SK-N-SH treated with all-trans-retinoic acid at 6 μM for 48 hours (cell line): ENCODE results near the gene SMYD3.

Experiments used
- ARNTL ChIP-seq: fragments of 450-650 bp; formaldehyde crosslinking; IDR thresholded peaks from 2 replicates; pipeline ENCODE4 v1.5.0; 2020; ENCODE audit warnings: low read depth, mild to moderate bottlenecking, moderate library complexity, borderline replicate concordance
- PPARA ChIP-seq: fragments of 250-450 bp; sonication (Bioruptor Pico); IDR thresholded peaks from 2 replicates; pipeline ENCODE4 v1.5.0; 2020; ENCODE audit warnings: mild to moderate bottlenecking, borderline replicate concordance
- RARB ChIP-seq: fragments of 250-450 bp; sonication (Bioruptor Pico); IDR thresholded peaks from 2 replicates; pipeline ENCODE4 v1.8.0; 2021; ENCODE audit warnings: mild to moderate bottlenecking, moderate library complexity
- TCF4 ChIP-seq: fragments of 250-450 bp; sonication (Bioruptor Pico); IDR thresholded peaks from 2 replicates; pipeline ENCODE4 v1.8.0; 2021; ENCODE audit warnings: mild to moderate bottlenecking, moderate library complexity, borderline replicate concordance
- ZC3H10 ChIP-seq: fragments of 250-450 bp; sonication (Bioruptor Pico); IDR thresholded peaks from 2 replicates; pipeline ENCODE4 v1.5.1; 2021; ENCODE audit warnings: mild to moderate bottlenecking, moderate library complexity
- ZFP30 ChIP-seq: fragments of 450-650 bp; formaldehyde crosslinking; IDR thresholded peaks from 2 replicates; pipeline ENCODE4 v1.5.0; 2022; ENCODE audit warnings: mild to moderate bottlenecking, moderate library complexity
- ZNF8 ChIP-seq: fragments of 450-650 bp; formaldehyde crosslinking; IDR thresholded peaks from 2 replicates; pipeline ENCODE4 v1.5.0; 2020; ENCODE audit warnings: mild to moderate bottlenecking, moderate library complexity
- TF ChIP-seq, protein P1 (sequence below): fragments of 250-450 bp; sonication (Bioruptor Pico); IDR thresholded peaks from 2 replicates; pipeline ENCODE4 v1.5.0; 2020; ENCODE audit warnings: mild to moderate bottlenecking, moderate library complexity

DNA sequence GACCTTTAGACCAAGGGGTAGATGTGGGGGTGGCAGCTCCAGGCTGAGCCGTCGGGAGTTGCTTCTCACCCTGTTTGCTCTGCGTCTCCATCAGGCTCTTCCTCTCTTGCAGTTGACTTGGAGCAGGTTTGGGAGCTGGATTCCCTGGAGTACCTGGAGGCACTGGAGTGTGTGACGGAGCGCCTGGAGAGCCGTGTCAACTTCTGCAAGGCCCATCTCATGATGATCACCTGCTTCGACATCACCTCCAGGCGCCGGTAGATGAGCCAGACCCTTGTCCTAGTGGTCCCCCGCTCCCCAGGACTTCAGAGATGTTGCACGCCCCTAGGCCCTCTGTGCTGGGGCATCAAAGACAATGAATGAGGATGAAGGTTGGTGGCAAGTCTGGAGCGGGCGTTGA, 804.7 kb downstream of the SMYD3 start:
- TF ChIP-seq, protein P1, sequence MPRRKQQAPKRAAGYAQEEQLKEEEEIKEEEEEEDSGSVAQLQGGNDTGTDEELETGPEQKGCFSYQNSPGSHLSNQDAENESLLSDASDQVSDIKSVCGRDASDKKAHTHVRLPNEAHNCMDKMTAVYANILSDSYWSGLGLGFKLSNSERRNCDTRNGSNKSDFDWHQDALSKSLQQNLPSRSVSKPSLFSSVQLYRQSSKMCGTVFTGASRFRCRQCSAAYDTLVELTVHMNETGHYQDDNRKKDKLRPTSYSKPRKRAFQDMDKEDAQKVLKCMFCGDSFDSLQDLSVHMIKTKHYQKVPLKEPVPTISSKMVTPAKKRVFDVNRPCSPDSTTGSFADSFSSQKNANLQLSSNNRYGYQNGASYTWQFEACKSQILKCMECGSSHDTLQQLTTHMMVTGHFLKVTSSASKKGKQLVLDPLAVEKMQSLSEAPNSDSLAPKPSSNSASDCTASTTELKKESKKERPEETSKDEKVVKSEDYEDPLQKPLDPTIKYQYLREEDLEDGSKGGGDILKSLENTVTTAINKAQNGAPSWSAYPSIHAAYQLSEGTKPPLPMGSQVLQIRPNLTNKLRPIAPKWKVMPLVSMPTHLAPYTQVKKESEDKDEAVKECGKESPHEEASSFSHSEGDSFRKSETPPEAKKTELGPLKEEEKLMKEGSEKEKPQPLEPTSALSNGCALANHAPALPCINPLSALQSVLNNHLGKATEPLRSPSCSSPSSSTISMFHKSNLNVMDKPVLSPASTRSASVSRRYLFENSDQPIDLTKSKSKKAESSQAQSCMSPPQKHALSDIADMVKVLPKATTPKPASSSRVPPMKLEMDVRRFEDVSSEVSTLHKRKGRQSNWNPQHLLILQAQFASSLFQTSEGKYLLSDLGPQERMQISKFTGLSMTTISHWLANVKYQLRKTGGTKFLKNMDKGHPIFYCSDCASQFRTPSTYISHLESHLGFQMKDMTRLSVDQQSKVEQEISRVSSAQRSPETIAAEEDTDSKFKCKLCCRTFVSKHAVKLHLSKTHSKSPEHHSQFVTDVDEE (CRISPR knock-in tag), result no peak
- TF ChIP-seq ZNF8 (CRISPR knock-in tag), result no peak
- no peak for TF ChIP-seq ZFP30 (CRISPR knock-in tag)
- TF ChIP-seq TCF4 (CRISPR knock-in tag), result no peak
- TF ChIP-seq RARB (CRISPR knock-in tag), result no peak
- no peak for TF ChIP-seq ZC3H10 (CRISPR knock-in tag)
- no peak for TF ChIP-seq PPARA
- no peak for TF ChIP-seq ARNTL (CRISPR knock-in tag)
